COLO668 (cell line): ENCODE results near the gene NCAPG.

Source experiments
- DNase-seq: peaks from one replicate; lab custom pipeline; 2025; ENCODE audit not compliant: unreplicated experiment; lab: John Stamatoyannopoulos, UW

Gene NCAPG, protein sequence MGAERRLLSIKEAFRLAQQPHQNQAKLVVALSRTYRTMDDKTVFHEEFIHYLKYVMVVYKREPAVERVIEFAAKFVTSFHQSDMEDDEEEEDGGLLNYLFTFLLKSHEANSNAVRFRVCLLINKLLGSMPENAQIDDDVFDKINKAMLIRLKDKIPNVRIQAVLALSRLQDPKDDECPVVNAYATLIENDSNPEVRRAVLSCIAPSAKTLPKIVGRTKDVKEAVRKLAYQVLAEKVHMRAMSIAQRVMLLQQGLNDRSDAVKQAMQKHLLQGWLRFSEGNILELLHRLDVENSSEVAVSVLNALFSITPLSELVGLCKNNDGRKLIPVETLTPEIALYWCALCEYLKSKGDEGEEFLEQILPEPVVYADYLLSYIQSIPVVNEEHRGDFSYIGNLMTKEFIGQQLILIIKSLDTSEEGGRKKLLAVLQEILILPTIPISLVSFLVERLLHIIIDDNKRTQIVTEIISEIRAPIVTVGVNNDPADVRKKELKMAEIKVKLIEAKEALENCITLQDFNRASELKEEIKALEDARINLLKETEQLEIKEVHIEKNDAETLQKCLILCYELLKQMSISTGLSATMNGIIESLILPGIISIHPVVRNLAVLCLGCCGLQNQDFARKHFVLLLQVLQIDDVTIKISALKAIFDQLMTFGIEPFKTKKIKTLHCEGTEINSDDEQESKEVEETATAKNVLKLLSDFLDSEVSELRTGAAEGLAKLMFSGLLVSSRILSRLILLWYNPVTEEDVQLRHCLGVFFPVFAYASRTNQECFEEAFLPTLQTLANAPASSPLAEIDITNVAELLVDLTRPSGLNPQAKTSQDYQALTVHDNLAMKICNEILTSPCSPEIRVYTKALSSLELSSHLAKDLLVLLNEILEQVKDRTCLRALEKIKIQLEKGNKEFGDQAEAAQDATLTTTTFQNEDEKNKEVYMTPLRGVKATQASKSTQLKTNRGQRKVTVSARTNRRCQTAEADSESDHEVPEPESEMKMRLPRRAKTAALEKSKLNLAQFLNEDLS

DNA sequence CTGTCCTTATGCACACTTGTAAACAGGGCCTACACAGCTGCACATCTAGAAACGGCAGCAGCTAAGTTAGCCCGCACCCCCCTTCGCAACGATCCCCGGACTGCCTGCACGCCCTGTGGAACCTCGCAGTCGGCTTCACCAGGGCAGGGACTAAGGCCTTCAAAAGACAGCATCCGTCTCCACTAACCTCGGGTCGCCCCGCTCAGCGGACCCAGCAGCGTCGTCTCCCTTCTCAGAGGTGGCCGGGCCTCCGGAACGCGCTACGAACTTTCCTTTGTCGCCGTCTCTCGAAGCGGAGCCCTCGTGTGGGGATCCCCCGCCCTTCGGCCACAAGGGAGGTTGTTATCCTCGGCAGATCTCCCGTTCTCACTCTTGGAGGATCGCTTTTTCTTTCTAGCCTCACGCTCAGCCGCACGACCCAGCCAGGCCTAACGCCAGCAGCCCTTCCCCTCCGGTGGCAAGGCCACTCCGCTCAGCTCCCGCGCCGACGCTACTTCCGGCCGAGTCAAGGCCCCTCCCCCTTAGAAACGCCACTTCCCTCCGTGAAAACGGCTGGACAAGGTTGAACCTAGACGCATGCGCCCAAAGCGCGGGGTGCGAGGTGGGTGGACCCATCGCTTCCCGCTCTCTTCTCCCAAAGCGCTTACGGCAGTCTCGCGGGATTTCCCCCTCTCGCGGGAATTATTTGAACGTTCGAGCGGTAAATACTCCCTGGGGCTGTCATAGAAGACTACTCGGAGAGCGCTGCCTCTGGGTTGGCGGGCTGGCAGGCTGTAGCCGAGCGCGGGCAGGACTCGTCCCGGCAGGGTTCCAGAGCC lies at the start of gene NCAPG, which contains the start of gene DCAF16:
Gene NCAPG (plus strand): TSS at position 720 of the 818 bp plus-strand sequence. CDS start 99 bp downstream, outside the sequence.
Gene DCAF16 (minus strand): TSS at position 498 of the 818 bp plus-strand sequence. CDS start 6,616 bp downstream, outside the sequence.
- peak; percentile 99 for DNase-seq

DNA sequence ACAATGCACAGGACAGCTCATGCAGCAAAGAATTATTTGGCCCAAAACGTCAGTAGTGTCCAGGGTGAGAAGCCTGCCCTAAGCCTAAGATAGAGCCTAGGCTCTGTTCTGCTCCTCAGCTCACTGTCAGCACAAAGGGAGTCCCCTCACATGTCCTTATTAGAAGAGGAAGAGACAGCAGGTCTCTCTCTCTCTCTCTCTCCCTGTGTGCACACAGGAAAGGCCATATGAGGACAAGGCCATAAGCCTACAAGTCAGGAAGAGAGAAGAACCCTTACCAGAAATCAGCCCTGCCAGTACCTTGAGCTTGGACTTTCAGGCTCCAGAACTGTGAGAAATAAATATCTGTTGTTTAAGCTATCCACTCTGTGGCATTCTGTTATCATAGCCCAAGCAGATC lies 49.7 kb upstream of the NCAPG start:
- DNase-seq: no peak

DNA sequence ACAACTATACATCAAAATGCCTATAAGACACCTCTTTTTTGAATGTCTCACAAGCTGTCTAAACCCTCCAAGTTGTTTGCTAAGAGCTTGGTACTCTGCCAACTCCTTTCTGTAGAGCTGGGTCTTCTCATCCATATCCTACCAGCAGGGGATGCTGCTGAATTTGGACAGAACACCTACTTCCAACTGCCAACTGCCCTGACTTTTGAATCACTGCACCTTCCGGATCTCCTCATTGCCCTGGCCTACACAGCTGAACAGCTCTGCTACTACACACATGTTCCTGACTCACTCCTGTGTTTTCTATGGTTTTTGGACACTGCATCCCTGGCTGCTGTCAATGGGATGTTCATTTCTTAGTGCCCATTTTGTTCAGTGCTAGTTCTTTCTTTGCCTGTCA lies 48.1 kb upstream of the NCAPG start:
- peak; percentile 7 for DNase-seq

DNA sequence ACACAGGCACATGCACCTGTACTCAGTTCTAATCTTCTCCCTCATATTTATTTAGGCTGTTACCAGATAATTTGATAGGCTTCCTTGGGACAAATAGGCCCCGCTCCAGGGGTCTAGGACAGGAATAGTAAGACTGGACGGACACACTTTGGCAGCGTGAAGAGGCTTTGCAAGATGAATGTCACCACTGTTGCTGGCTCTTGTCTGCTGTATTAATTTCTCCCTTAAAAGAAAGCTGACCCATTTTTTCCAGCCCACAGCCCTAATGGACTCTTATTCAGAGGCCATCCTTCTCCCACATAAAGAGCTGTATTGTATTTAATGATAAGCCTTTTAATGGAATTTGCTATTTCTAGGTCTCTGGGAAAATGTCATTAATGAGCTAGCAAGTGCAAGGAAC lies 47.4 kb upstream of the NCAPG start:
- DNase-seq: no peak

DNA sequence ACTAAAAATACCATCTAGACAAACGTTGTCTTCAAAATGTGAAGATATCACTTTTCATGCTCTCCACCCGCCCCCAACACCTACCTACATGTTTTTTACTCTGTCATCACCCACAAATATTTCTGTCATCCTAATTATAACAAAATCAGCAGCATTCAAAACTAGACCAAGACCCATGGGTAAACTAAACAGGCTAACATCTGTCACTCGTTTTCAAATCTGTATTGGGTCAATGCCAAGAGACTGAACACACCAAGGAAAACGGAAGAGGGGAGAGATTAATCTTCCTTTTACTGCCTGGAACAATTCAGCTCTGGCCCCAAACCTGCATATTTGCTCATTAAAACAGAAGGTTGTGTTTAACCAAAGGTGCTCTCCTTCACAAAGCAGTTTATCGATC lies 46.8 kb upstream of the NCAPG start:
- no peak for DNase-seq

DNA sequence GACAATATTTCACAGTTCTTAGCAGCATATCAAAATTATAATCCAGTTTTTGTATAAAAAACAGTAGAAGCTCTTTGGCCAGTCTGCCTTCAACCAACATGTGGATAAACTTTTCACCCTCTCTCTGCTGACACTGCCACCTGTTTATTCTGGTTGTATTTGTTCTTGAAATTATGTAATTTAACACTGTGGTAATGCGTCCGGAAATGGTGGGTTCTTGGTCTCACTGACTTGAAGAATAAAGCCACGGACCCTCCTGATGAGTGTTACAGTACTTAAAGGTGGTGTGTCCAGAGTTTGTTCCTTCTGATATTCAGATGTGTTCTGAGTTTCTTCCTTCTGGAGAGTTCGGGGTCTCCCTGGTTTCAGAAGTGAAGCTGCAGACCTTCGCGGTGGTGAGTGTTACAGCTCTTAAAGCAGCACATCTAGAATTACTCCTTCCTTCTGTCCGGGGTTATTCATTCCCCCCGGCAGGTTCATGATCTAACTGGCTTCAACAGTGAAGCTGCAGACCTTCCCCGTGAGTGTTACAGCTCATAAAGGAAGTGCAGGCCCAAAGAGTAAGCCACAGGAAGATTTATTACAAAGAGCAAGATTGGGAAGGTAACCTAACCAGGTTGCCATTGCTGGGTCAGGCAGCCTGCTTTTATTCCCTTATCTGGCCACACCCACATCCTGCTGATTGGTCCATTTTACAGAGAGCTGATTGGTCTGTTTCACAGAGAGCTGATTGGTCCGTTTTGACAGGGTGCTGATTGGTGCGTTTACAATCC lies 45.1 kb upstream of the NCAPG start:
- no peak for DNase-seq

DNA sequence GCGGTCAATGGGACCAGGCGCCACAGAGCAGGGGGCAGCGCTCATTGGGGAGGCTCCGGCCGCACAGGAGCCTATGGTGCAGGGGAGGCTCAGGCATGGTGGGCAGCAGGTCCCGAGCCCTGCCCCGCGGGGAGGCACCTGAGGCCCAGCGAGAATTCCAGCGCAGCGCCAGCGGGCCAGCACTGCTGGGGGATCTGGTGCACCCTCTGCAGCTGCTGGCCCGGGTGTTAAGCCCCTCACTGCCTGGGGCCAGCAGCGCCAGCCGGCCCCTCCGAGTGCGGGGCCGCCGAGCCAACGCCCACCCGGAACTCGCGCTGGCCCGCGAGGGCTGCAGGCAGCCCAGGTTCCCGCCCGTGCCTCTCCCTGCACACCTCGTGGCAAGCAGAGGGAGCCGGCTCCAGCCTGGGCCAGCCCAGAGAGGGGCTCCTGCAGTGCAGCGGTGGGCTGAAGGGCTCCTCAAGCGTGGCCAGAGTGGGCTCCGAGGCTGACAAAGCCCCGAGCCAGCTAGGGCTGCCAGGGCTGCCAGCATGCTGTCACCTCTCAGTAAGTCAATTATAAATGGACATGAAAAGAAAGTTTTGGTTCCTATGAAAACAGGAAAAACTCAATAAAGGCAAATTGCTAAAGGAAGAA lies 43.8 kb upstream of the NCAPG start:
- no peak for DNase-seq

DNA sequence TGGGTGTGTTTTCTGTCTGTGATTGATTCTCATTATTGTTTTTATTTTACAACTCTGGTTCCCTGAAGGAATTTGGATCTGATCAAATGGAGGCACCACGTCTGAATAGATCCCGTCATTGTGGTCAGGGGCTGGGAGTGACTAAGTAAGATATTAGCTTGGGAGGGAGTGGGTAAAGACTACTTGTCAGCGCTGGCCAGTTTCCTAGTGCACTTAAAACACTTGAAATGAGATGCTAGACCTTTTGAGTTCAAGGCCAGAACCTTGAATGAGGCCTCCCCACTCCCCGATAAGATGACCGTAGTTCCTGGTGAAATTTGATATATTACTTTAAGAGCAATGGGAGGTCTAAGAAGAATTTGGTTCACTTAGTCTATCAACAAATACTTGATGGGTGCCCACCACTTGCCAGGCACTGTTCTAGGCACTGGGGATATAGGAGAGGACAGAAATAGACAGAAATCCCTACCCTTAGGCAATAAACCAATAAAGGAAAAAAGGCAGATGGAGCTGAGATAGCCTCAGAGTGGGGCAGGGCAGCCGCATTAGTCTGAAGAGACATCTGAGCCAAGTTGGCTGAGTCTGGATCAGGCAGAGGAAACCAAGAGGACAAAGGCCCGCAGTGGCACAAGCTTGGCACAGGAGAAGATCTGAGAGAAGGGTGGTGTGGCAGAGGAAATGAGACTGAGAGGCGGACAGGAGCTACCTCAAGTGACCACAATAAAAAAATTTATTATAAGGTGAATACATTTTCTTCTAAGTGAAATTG lies 41.2 kb upstream of the NCAPG start:
- no peak for DNase-seq

DNA sequence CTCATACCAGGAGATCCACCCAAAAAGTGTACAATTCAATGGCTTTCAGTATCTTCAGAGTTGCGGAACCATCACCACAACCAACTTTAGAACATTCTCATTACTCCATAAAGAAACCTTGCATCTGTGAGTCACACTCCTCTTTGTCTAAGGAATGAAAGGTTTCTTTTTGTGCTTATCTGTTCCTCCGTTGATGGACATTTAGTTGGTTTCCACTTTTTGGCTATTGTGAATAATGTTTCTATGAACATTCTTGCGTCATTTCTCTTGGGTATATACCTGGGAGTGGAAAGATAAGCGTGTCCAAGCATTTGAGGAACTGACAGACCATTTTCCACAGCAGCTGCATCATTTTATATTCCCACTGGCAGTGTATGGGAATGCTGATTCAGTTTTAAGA lies 39.9 kb upstream of the NCAPG start:
- no peak for DNase-seq

DNA sequence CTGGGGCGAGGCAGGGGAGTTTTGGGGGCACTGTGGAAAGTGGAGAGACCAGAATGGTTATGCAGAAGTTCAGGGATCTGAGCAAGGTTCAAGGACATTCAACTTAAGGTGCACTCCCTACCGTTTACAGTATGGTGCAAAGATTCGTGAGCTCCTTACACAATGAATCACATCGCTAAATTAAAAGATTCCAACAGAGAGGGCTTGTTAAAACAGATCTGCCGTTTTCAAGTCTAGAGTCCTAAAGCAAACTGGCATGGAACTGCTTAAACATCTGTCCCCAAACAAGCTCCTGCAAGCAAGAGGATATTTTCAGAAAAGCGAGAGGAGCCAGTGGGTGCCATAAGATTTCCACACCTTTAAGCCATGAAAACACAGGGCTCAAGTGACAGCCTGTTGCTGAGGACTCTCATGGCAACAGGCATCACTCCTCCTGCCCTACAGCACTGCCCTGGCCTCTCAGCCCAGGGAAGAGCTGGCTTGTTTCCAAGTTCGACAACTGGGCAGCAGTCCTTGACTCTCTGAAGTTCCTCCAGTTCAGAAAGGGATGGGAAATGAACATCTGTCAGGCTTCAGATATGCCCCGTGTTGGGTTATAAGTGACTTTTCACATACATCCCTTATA lies 39.4 kb upstream of the NCAPG start:
- DNase-seq: peak; percentile 49

DNA sequence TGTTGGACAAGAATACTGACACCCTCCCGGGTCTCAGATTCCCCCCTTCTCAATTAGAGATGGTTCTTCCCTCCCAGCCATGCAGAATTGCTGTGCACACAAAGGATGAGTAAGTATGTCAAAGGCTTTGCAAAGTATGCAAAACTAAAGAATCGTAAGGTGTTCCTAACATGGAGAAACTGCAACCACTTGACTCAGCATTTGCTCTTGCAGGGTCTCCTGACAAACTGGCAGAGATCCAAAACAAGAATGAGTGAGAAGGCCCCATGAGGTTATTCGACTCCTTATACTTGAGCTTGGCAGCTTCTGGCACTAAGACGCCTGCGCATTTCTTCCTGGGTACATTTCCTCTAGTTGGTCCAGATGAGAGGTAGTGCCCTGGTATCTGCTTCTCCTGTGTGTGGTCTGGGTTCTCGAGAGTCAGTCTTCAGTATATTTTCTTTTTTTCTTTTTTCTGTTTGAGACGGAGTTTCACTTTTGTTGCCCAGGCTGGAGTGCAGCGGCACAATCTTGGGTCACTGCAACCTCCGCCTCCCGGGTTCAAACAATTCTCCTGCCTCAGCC lies 37.6 kb upstream of the NCAPG start:
- no peak for DNase-seq

DNA sequence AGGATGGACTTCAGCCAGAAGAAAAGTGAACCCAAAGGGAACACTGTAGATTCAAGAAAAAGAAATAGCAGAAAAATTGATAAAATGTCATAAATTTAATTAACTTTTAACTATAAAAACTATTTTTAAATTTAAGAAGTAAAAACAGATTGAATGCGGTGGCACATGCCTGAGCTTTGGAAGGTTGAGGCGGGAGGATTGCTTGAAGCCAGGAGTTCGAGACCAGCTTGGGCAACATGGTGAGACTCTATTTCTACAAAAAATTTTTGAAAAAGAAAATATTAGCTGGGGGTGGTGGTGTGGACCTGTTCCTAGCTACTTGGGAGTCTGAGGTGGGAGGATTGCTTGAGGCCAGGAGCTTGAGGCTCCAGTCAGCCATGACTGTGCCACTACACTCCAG lies 32.3 kb upstream of the NCAPG start:
- DNase-seq: no peak

DNA sequence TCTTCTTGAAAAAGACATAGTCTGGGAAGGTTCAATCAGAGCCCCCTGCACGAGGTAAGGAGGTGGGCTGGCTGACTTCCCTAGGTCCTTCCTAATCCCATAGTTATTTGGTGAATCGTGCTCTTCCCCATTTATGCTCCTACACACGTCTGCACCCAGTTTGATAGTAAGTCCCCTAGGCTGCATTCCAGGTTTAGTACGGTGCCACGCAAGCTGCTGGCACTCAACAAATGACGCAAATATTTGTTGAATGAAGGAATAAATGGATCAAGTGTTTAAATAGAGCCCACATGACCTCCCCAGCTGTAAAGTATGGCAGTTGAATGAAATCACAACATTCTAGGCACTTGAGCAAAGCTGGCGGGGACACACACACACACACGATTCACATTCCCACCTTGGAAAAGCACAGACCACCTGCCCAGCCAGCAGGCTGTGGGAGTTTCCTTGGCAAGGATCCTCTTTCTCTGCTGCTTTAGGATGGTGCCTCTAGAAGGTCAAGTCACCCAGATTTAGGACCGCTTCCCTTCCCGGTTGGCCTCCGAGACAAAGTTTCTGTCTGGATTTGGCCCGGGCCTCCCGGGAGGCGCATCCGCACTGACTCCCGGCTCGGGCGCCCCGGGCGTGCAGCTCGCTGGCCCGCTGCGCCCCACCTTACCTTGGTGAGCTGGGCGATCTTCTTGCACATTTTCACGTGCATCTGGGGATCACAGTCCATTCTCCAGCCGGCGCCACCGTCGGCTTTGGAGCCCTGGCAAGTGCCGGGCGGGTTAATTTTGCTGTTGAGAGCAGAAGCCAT lies 30.1 kb upstream of the NCAPG start:
- DNase-seq: peak; percentile 62

DNA sequence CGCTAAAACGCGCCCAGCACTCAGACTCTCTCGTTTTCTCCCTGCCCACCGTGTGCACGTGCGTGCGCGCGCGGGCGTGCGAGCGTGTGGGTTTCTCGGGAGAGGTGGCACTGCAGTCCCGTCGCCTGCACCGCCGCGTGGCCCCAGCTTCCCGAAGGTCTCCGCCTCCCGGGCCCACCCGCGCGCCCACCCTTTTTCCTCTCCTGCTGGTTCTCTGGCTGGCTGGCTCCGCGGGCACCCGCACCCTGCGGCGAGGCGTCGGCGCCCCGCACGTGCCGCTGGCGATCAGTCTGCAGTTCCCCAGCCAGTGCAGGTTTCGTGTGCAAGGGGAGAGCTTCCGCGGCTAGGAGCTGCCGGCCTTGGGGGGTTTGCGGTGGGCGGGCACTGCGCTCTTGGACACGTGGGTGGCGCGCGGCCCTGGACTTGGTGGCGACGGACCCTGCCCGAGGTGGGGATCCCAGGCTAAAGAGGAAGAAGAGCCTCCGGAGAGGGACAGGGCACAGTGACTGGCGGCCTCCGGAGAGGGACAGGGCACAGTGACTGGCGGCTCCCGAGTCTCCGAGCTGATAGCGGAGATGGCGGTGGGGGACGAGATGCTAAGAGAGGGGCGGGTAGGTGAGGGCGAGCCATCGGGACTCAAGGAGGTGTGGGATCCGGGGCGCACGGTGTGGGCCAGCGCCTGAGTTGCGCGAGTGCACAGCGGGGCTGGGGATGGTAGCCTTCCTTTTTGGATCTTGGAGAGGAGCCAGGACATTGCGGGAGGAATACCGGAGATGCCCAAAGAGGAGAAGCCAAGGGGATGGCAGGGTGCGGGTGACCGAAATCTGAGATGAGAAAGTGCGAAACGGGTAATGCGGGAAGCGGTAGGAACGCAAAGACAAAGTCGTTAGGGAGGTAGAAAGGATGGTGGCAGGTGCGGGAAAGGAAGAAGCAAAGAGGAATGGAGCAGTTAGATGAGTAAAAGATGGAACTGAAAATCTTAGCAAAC lies 29.2 kb upstream of the NCAPG start, which contains the start of gene FAM184B:
Gene FAM184B (minus strand): TSS at position 322 of the 988 bp plus-strand sequence. CDS start 322 bp downstream, outside the sequence.
- peak; percentile 62 for DNase-seq

DNA sequence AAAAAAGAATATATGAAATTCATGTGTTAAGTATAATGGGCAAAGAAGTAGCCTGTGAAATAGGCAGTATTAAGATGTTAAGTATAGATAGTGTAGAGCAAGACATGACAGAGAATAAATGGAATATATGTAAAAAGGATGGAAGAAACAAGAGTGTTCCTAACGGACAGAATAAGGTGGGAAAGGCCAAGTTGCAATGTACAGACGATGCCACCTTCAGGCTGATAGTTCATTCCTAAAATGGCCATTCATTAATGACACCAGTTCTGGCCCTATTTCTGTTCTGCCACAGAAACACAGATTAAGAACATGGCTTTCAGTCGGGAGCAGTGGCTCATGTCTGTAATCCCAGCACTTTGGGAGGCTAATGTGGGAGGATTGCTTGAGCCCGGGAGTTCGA lies 24.9 kb upstream of the NCAPG start:
- no peak for DNase-seq

DNA sequence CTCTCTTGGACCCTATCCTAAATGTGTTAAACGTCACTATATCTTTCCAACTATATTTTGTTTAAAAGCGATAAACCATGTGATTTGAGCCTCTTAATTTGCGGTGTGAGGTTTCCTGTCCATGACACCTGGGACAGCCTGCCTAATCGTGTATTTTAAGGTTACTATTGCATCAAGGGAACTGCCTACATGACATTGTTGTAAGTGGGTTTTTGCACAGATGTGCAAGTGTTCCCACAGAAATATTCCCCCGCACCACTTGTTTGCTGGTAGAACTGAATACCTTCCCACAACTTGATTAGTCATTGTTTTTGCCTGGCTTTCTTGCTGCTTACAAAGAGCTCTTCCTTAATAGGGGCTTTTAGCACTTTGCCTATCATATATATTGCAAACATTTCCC lies 24.2 kb upstream of the NCAPG start:
- DNase-seq: no peak
